Parathyroid adenoma (tissue), 2 donors: ENCODE results near the gene DNAH8.

Experiments
- H2AFZ ChIP-seq: fragments of 300-600 bp; sonication (generic); one replicate; pipeline ENCODE4 v1.7.0; 2017; ENCODE audit warnings: antibody characterized with exemption, mild to moderate bottlenecking
- H3K27ac ChIP-seq: fragments of 300-600 bp; sonication (generic); one replicate; pipeline ENCODE4 v1.7.0; 2017
- H3K27me3 ChIP-seq: fragments of 300-600 bp; sonication (generic); one replicate; pipeline ENCODE4 v1.7.0; 2017; ENCODE audit warnings: low read length; ENCODE audit not compliant: control insufficient read depth, insufficient read depth
- H3K36me3 ChIP-seq: fragments of 300-600 bp; sonication (generic); one replicate; pipeline ENCODE4 v1.7.0; 2017; ENCODE audit warnings: low read length; ENCODE audit not compliant: control insufficient read depth, insufficient read depth
- H3K4me1 ChIP-seq: fragments of 300-600 bp; sonication (generic); one replicate; pipeline ENCODE4 v1.7.0; 2017; ENCODE audit warnings: control low read depth
- H3K4me2 ChIP-seq: fragments of 300-600 bp; sonication (generic); one replicate; pipeline ENCODE4 v1.7.0; 2017; ENCODE audit warnings: low read length
- H3K4me3 ChIP-seq: fragments of 300-600 bp; sonication (generic); one replicate; pipeline ENCODE4 v1.7.0; 2017; ENCODE audit warnings: low read depth, low read length
- H3K79me2 ChIP-seq: fragments of 300-600 bp; sonication (generic); one replicate; pipeline ENCODE4 v1.7.0; 2017; ENCODE audit warnings: control low read depth
- H3K9ac ChIP-seq: fragments of 300-600 bp; sonication (generic); one replicate; pipeline ENCODE4 v1.7.0; 2017; ENCODE audit warnings: mild to moderate bottlenecking
- H3K9me3 ChIP-seq: fragments of 300-600 bp; sonication (generic); one replicate; pipeline ENCODE4 v1.7.0; 2017; ENCODE audit warnings: low read length; ENCODE audit not compliant: control insufficient read depth
- CTCF ChIP-seq: fragments of 300-600 bp; sonication (generic); IDR thresholded peaks from one replicate; pipeline ENCODE4 v1.7.0; 2017; ENCODE audit warnings: antibody characterized with exemption, mild to moderate bottlenecking
- donor health status: primary hyperparathyroidism.

The DNAH8 gene

DNA sequence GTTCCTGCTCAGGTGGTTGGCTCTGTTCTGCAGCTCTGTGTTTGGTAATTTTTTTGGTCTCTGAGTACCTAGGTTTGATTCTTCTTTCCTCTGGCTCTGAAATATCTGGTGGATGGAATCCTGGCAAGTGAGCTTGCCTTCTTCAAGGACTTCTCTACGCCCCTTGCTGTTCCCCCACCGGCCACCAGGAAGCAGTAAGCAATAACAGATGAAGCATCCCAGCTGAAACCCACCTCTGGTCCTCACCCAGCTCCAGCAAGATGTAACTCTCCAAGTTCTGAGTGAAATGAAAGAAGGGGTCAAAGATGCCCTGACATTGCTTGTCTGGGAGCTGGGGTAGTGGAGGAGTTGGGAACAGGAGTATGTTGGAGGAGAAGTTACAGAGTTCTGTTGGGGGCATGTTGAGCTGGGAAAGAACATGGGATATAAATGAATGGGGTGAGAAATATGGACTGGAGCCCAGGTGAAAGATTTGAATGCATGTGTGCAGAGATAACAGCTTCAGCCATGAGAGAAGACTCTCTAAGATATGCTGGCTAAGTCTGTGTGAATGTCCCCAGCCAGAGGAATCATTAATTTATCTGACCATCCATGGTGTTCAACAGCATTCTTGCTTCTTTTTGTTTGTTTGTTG is 282.1 kb downstream of the DNAH8 start:
- Histone ChIP-seq H3K36me3 (no peaks in the 10 kb centered on the region), H3K9me3 (no peaks in the 10 kb centered on the region), H3K9ac (no peak overlapping the region), H3K79me2 (no peaks in the 10 kb centered on the region), H3K4me3 (no peak overlapping the region), H3K27ac (no peak overlapping the region), H3K4me2 (no peak overlapping the region), H3K4me1 (no peaks in the 10 kb centered on the region), H3K27me3 (no peaks in the 10 kb centered on the region), H2AFZ (no peak overlapping the region)
- TF ChIP-seq CTCF, result peak; percentile 33

DNA sequence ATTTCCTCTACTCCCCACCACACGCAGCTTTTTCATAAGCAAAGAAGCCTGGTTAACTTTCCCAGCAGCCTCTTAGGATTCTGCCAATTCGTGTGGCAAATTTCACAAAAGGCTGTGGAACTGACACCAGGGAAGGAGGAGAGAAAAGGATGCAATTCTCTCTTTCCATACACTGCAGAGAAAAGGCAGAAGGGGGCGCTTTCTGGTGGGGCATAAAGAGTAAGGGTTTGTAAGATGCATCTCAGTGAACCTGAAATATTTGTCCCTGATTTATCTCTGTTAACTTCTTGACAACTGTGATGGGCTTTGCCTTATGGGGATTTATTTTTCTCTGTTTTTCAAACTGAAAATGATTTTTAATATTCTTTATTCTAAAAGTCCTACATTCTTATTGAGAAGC is 288.0 kb downstream of the DNAH8 start:
- no peak overlapping the region for H3K9ac ChIP-seq
- no peaks in the 10 kb centered on the region for H3K79me2 ChIP-seq
- no peak overlapping the region for H3K4me2 ChIP-seq
- H3K36me3 ChIP-seq, result no peaks in the 10 kb centered on the region
- no peaks in the 10 kb centered on the region for H3K9me3 ChIP-seq
- no peak overlapping the region for H2AFZ ChIP-seq
- no peak for TF ChIP-seq CTCF
- H3K27me3 ChIP-seq, result no peaks in the 10 kb centered on the region
- H3K4me1 ChIP-seq, result no peaks in the 10 kb centered on the region
- H3K4me3 ChIP-seq, result no peak overlapping the region
- no peak overlapping the region for H3K27ac ChIP-seq

DNA sequence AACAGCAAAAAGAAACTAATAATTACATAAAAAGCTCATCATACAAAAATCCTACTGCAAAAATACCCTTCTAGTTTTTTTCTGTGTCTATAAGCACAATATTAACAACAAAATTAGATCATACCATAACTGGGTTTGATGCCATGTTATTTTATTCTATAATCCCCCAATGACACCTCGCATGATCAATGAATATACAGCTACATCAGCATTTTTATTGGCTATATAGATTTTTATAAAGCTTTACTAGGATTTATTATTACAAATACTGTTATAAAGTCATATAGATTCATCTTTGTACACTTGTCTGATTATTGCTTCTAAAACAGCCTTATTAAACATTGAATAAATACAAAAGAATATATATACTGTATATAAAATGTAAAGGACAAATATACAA is 288.4 kb downstream of the DNAH8 start:
- no peaks in the 10 kb centered on the region for H3K79me2 ChIP-seq
- H3K27me3 ChIP-seq, result no peaks in the 10 kb centered on the region
- H3K36me3 ChIP-seq, result no peaks in the 10 kb centered on the region
- no peak overlapping the region for H2AFZ ChIP-seq
- no peak overlapping the region for H3K27ac ChIP-seq
- no peak for TF ChIP-seq CTCF
- no peaks in the 10 kb centered on the region for H3K4me1 ChIP-seq
- H3K9ac ChIP-seq, result no peak overlapping the region
- H3K4me2 ChIP-seq, result no peak overlapping the region
- no peak overlapping the region for H3K4me3 ChIP-seq
- no peaks in the 10 kb centered on the region for H3K9me3 ChIP-seq

DNA sequence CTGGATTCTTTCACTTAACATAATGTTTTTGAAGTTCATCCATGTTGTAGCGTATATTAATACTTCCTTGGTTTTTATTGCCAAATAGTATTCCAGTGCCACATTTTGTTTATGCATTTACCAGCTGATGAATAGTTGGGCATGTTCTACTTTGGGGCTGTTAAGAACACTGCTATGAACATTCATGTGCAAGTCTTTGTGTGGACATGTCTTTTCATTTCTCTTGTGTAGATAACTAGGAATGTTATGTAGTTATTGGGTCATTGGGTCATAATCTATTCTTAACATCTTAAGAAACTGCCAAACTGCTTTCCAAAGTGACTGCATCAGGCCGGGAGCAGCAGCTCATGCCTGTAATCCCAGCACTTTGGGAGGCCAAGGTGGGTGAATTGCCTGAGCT is 289.7 kb downstream of the DNAH8 start:
- Histone ChIP-seq H3K36me3 (no peaks in the 10 kb centered on the region), H3K27me3 (no peaks in the 10 kb centered on the region), H3K79me2 (no peaks in the 10 kb centered on the region), H3K27ac (no peak overlapping the region), H2AFZ (no peak overlapping the region), H3K4me2 (no peak overlapping the region), H3K9ac (no peak overlapping the region), H3K9me3 (no peaks in the 10 kb centered on the region), H3K4me3 (no peak overlapping the region), H3K4me1 (no peaks in the 10 kb centered on the region)
- no peak for TF ChIP-seq CTCF

- no peaks in the 10 kb centered on the region for H3K9me3 ChIP-seq
- no peaks in the 10 kb centered on the region for H3K79me2 ChIP-seq
- no peak overlapping the region for H3K4me2 ChIP-seq
- H3K36me3 ChIP-seq, result no peaks in the 10 kb centered on the region
- no peak overlapping the region for H3K4me3 ChIP-seq
- H2AFZ ChIP-seq, result no peak overlapping the region
- H3K27me3 ChIP-seq, result no peaks in the 10 kb centered on the region
- no peaks in the 10 kb centered on the region for H3K4me1 ChIP-seq
- H3K27ac ChIP-seq, result no peak overlapping the region
- H3K9ac ChIP-seq, result no peak overlapping the region
- TF ChIP-seq CTCF, result no peak
Observed at GRCh38 chr6:39005774-39006173, 290.7 kb downstream of the DNAH8 start.
